Measurements from ENCODE around the gene PRAC2.
"Not testable (repeated sequence)": the region's sequence is repeated elsewhere in the genome, so short reads cannot be mapped to it uniquely, and the experiment has no call there.

PRAC2 gene

DNA sequence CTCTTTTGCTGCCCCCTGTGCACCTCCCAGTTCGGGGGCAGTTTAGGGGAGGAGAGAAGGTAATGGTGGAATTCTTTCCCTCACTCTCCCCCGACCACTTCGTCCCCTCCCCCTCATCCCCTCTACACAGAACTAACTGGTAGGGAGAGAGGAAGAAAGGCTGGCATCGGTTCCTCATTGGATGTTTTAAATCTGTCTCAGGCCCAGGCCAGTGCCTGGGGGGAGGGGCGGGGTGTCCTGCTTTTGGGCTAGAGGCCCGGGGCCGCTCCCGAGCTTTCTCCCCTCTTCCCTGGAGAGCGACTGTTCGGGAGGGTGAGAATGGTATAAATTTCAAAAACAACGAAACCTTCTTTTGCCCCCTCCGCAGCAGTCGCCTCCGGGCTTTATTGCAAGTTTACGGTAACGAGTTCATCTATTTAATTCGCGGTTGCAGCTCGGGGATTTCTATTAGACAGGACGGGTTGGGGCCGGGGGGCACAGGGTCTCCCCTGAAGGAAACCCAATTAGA lies at the start of gene PRAC2:
TSS of gene PRAC2 (plus strand) at position 271 of the 508 bp plus-strand sequence. CDS start 1,226 bp downstream, outside the sequence.
- no peak for DNase-seq

- DNase-seq = no peak
These were observed 45.9 kb upstream of the PRAC2 start for GRCh38 chr17:48676963-48677558.

GRCh38 chr17:48678141-48678971 lies 44.6 kb upstream of the PRAC2 start:
- peak; percentile 62 for DNase-seq

GRCh38 chr17:48679385-48680096 lies 43.4 kb upstream of the PRAC2 start:
- peak; percentile 13 for DNase-seq

GRCh38 chr17:48681609-48682008 lies 41.4 kb upstream of the PRAC2 start:
- DNase-seq = no peak

DNA sequence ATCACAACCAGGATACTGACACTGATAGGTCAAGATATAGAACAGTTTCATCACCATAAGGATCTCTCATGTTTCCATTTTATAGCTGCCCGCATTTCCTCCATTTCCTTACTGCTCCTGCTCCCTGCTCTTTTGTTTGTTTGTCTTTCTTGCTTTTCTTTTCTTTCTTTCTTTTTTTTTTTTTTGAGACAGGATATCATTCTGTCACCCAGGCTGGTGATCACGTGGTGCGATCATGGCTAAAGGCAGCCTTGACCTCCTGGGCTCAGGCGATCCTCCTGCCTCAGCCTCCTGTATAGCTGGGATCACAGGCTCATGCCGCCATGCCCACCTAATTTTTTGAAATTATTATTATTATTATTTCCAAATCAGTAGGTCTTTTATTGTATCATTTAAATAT lies 32.3 kb upstream of the PRAC2 start:
- DNase-seq = no peak

- no peak for DNase-seq
These were observed 30.9 kb upstream of the PRAC2 start for GRCh38 chr17:48692049-48692448.

- DNase-seq = no peak
These were observed 29.8 kb upstream of the PRAC2 start for GRCh38 chr17:48693178-48693577.

GRCh38 chr17:48701864-48702532 lies 21.0 kb upstream of the PRAC2 start:
- DNase-seq = no peak

- no peak for DNase-seq
These were observed 18.4 kb upstream of the PRAC2 start for GRCh38 chr17:48704361-48705248.

DNA sequence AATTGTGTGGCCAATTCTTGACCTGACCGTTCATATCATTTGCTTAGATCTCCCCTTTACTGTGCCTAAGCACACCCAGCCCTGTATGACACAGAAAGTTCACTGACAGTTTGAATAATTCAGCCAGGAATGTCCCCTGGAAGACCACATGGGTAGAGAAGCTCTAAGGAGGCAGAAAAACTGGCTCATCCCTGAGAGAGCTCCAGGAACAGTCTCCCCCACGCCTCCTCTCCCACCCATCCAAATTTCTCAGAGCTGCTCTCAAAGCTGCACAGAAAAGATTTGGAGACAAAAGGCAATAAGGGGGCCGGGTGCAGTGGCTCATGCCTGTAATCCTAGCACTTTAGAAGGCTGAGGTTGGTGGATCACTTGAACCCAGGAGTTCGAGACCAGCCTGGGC lies 11.9 kb upstream of the PRAC2 start:
- no peak for DNase-seq

GRCh38 chr17:48715496-48716399 lies 7.2 kb upstream of the PRAC2 start:
- DNase-seq = no peak

DNA sequence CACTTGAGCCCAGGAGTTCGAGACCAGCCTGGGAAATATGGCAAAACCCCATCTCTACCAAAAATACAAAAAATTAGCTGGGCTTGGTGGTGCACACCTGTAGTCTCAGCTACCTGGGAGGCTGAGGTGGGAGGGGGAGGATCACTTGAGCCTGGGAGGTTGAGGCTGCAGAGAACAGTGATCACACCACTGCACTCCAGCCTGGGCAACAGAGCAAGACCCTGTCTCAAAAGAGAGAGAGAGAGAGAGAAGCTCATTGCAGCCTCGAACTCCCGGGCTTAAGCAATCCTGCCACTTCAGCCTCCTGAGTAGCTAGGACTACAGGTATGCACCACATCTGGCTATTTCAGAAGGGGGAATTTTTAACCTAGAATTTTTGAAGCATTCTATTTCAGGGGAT lies 6.4 kb upstream of the PRAC2 start:
- DNase-seq = not testable (repeated sequence)

GRCh38 chr17:48717367-48718226 lies 5.4 kb upstream of the PRAC2 start:
- no peak for DNase-seq

DNA sequence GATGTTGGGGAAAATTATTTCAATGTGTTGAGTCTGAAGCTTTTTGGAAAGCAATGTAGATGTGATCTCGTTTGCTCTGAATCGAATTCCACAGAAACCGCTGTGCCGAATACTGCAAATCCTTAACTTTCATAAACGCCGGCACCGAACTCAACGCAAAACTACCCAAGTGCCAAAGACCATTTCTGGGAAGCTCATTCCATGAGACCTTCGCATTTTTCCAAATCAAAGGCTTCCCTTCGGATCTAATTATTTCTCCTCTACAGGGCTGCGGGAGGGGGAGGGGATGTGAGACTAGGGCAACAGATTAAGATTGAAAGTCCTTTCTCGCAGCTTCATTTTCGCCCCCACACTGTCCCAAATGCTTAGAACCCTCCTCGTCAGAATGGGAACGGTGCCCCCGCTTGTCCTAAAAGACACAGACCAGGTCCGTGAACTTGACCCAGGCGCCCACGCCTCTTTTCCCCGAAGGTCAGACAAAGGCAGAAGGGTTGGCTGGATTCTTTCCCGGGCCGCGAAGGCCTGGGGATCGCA lies 4.7 kb upstream of the PRAC2 start:
- no peak for DNase-seq

GRCh38 chr17:48718761-48719641 lies 4.0 kb upstream of the PRAC2 start:
- no peak for DNase-seq

DNA sequence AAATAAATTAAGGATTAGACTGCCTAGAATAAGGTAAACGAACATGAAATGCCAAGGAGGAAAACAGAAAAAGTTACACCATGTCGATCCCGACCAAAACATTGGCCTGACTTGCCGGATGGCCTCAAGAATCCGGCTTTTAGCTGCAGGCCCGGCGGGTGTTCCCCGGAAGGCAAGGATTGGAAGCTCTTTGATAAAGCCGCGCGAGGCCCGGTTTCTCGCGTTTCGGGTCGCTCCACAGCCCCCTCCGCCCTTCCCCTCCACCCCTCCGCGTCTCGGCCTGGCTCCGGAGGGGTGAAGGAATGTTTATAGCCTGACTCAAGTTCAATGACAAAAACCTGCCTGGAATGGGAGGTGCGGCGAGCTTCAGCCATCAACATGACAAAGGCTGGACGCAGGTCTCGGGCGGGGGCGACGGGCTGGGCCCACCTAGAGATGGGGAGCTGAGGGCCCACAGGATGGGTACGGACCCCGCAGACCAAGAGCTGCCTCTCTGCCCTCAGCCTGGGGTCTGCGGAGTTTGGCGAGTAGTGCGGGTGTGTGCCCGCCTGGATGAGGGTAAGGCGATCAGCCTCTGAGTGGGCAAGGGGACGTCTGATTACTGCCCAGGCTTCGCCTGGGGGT lies 3.2 kb upstream of the PRAC2 start:
- no peak for DNase-seq

All from EL (cell line).